GM03348 (cell line): Measurements from ENCODE around the gene TAS2R39.
"Not testable (repeated sequence)": the region's sequence is repeated elsewhere in the genome, so short reads cannot be mapped to it uniquely, and the experiment has no call there.

Experiments used
- DNase-seq: peaks from one replicate; pipeline ENCODE4 v3.0.0; 2012; ENCODE audit warnings: low spot score

Gene TAS2R39

GRCh38 chr7:143183024-143183423 is at the start of gene TAS2R39:
TAS2R39 (plus strand) TSS chr7:143183419; CDS start chr7:143183419, 0 bp downstream.
- DNase-seq: no peak

- no peak for DNase-seq
These were observed 36.1 kb upstream of the TAS2R39 start for GRCh38 chr7:143147070-143147469.

- no peak for DNase-seq
These were observed 35.2 kb upstream of the TAS2R39 start for GRCh38 chr7:143148050-143148449.

GRCh38 chr7:143148651-143149050 is 34.6 kb upstream of the TAS2R39 start:
- DNase-seq: no peak

- DNase-seq: not testable (repeated sequence)
These were observed 32.5 kb upstream of the TAS2R39 start for GRCh38 chr7:143150696-143151095.

GRCh38 chr7:143158617-143159016 is 24.6 kb upstream of the TAS2R39 start:
- DNase-seq: not testable (repeated sequence)

GRCh38 chr7:143171697-143172096 is 11.5 kb upstream of the TAS2R39 start:
- DNase-seq: no peak

GRCh38 chr7:143172354-143172753 is 10.9 kb upstream of the TAS2R39 start:
- peak; percentile 15 for DNase-seq

- no peak for DNase-seq
These were observed 7.1 kb upstream of the TAS2R39 start for GRCh38 chr7:143176128-143176527.

GRCh38 chr7:143177374-143178119 is 5.7 kb upstream of the TAS2R39 start:
- DNase-seq: no peak

- not testable (repeated sequence) for DNase-seq
These were observed 2.4 kb upstream of the TAS2R39 start for GRCh38 chr7:143180771-143181170.

- DNase-seq: no peak
These were observed 1.9 kb upstream of the TAS2R39 start for GRCh38 chr7:143181349-143181748.

- DNase-seq: no peak
These were observed 2.3 kb downstream of the TAS2R39 start for GRCh38 chr7:143185551-143185950.

- no peak for DNase-seq
These were observed 5.8 kb downstream of the TAS2R39 start for GRCh38 chr7:143188994-143189393.

GRCh38 chr7:143193880-143194279 is 10.7 kb downstream of the TAS2R39 start:
- no peak for DNase-seq

- no peak for DNase-seq
These were observed 15.8 kb downstream of the TAS2R39 start for GRCh38 chr7:143199040-143199439.

- DNase-seq: no peak
These were observed 18.9 kb downstream of the TAS2R39 start for GRCh38 chr7:143202161-143202560.

- DNase-seq: no peak
These were observed 20.2 kb downstream of the TAS2R39 start for GRCh38 chr7:143203386-143203785.

- DNase-seq: no peak
These were observed 22.5 kb downstream of the TAS2R39 start for GRCh38 chr7:143205560-143206293.

- no peak for DNase-seq
These were observed 27.3 kb downstream of the TAS2R39 start for GRCh38 chr7:143210541-143210940.

GRCh38 chr7:143213478-143213877 is 30.3 kb downstream of the TAS2R39 start:
- not testable (repeated sequence) for DNase-seq

GRCh38 chr7:143214789-143215679 is 31.8 kb downstream of the TAS2R39 start:
- peak; percentile 80 for DNase-seq
